NCI-H2196 (cell line): ENCODE data around the gene BICDL2.
A peak's percentile ranks its signal among the peaks of the same experiment; 100 is the strongest.
"Not testable (repeated sequence)": the region's sequence is repeated elsewhere in the genome, so short reads cannot be mapped to it uniquely, and the experiment has no call there.

Experiments used
- DNase-seq: peaks from one replicate; lab custom pipeline; 2025; ENCODE audit not compliant: unreplicated experiment; lab: John Stamatoyannopoulos, UW

BICDL2 gene

GRCh38 chr16:3065069-3065741 is 28.5 kb upstream of the BICDL2 start, which contains the start of gene IL32:
Gene IL32, plus strand, starts transcription at chr16:3065640. Its CDS starts 172 bp downstream, at chr16:3065812.
- no peak for DNase-seq

- no peak for DNase-seq
Measured at GRCh38 chr16:3063625-3064386, 27.1 kb upstream of the BICDL2 start.

GRCh38 chr16:3062553-3062952 is 25.8 kb upstream of the BICDL2 start:
- no peak for DNase-seq

GRCh38 chr16:3060339-3061127 is 23.8 kb upstream of the BICDL2 start:
- no peak for DNase-seq

GRCh38 chr16:3059723-3060242 is 23.0 kb upstream of the BICDL2 start:
- no peak for DNase-seq

GRCh38 chr16:3059041-3059722 is 22.4 kb upstream of the BICDL2 start:
- peak; percentile 93 for DNase-seq

- DNase-seq = peak; percentile 25
Measured at GRCh38 chr16:3058139-3059030, 21.6 kb upstream of the BICDL2 start.

GRCh38 chr16:3057181-3058138 is 20.7 kb upstream of the BICDL2 start:
- no peak for DNase-seq

GRCh38 chr16:3056336-3057180 is 19.8 kb upstream of the BICDL2 start:
- no peak for DNase-seq

- DNase-seq = not testable (repeated sequence)
Measured at GRCh38 chr16:3055734-3056115, 19.0 kb upstream of the BICDL2 start.

- no peak for DNase-seq
Measured at GRCh38 chr16:3054965-3055733, 18.4 kb upstream of the BICDL2 start.

- DNase-seq = not testable (repeated sequence)
Measured at GRCh38 chr16:3053330-3053710, 16.6 kb upstream of the BICDL2 start.

- not testable (repeated sequence) for DNase-seq
Measured at GRCh38 chr16:3052571-3053329, 16.0 kb upstream of the BICDL2 start.

- DNase-seq = no peak
Measured at GRCh38 chr16:3051494-3051893, 14.8 kb upstream of the BICDL2 start.

GRCh38 chr16:3051009-3051408 is 14.3 kb upstream of the BICDL2 start:
- DNase-seq = no peak

- no peak for DNase-seq
Measured at GRCh38 chr16:3050487-3050886, 13.7 kb upstream of the BICDL2 start.
